ENCODE data around the gene DSCAML1.

Gene DSCAML1

DNA sequence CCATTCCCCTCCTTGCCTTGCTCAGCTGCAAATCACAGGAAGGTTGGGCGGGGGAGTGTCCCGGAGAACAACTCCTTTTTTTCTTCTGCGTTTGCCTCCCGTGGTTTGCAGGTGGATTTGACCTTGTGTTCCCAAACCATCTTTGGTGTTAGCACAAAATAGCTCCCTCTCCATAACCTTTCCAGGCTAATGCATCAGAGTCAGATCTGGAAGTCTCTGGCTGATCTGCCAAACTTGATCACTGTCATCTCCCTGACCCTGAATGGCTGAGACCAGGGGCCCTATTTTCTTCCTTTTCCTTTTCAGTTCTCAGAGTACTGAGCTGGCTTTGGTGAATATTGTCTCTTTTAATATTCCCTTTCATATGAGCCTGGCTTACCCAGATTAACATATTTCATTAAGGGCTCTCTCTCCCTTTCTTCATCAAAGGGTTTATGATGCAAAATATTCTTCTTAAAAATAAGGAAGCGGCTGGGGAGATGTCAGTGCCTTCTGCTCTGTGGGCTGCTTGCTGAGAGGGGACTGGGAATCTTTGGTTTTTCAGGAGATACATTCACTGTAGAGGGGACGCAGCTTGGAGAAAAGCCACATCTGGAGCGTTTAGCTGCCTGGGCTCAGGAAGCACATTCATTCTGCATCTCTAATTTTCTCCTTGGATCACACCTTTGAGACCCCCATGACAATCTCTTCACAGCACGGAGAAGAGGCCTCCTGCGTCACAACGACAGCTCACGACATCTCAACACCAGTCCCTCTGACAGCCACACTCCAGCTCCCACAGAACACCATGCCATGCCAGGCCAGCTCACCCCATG is 321.1 kb downstream of the DSCAML1 start:
- Histone ChIP-seq H3K4ac (ENCODE audit: low read length) (no peak overlapping the region), H2BK15ac (ENCODE audit: low read length) (no peak overlapping the region), H2AK5ac (ENCODE audit: low read depth, low read length) (no peak overlapping the region), H2AFZ (ENCODE audit: low read length) (no peak overlapping the region), H3K9ac (ENCODE audit: low read depth, low read length, poor library complexity) (no peak overlapping the region), H2BK12ac (ENCODE audit: low read length) (no peak overlapping the region), H4K91ac (ENCODE audit: low read depth, low read length, poor library complexity) (no peak overlapping the region), H3K9me3 (replicated peaks in 1 of 2; ENCODE audit: control insufficient read depth in 2 of 2, insufficient read depth in 1 of 2, low read depth in 1 of 2, low read length in 2 of 2) (peaks cover 0 to 2% of the 10 kb centered on the region in 2 donors), H3K79me1 (ENCODE audit: low read depth, low read length) (no peaks in the 10 kb centered on the region), H4K8ac (ENCODE audit: low read depth, low read length) (no peak overlapping the region), H3K36me3 (replicated peaks in 1 of 2; ENCODE audit: control insufficient read depth in 2 of 2, insufficient read depth in 2 of 2, low read length in 2 of 2) (no peaks in the 10 kb centered on the region), H3K4me2 (ENCODE audit: insufficient read depth, low read length, poor library complexity, severe bottlenecking) (no peak overlapping the region), H2BK120ac (ENCODE audit: low read depth, low read length) (no peak overlapping the region), H3K4me3 (ENCODE audit: low read length in 2 of 2) (no peak overlapping the region), H3K23ac (ENCODE audit: low read depth, low read length, poor library complexity) (no peak overlapping the region), H3K4me1 (ENCODE audit: control insufficient read depth in 2 of 2, insufficient read depth in 1 of 2, low read depth in 1 of 2, low read length in 2 of 2) (peaks cover 0 to 2% of the 10 kb centered on the region in 2 donors), H3K14ac (ENCODE audit: low read length) (no peak overlapping the region), H3K27me3 (ENCODE audit: control insufficient read depth in 3 of 3, insufficient read depth in 3 of 3, low read depth in 1 of 3, low read length in 3 of 3) (peaks cover 0 to 21% (median 0%) of the 10 kb centered on the region in 3 experiments), H2BK5ac (ENCODE audit: low read length) (no peak overlapping the region), H3K18ac (ENCODE audit: low read length) (no peak overlapping the region), H3K27ac (replicated peaks; ENCODE audit: low read length) (no peak overlapping the region)
- WGBS, 2 donors (ENCODE audit: extremely low coverage in 2 of 2, insufficient read length in 2 of 2, insufficient replicate concordance in 1 of 2): no CpG with 5 or more reads among the region's 11 CpGs
- DNase-seq (ENCODE audit: low spot score): no peak

DNA sequence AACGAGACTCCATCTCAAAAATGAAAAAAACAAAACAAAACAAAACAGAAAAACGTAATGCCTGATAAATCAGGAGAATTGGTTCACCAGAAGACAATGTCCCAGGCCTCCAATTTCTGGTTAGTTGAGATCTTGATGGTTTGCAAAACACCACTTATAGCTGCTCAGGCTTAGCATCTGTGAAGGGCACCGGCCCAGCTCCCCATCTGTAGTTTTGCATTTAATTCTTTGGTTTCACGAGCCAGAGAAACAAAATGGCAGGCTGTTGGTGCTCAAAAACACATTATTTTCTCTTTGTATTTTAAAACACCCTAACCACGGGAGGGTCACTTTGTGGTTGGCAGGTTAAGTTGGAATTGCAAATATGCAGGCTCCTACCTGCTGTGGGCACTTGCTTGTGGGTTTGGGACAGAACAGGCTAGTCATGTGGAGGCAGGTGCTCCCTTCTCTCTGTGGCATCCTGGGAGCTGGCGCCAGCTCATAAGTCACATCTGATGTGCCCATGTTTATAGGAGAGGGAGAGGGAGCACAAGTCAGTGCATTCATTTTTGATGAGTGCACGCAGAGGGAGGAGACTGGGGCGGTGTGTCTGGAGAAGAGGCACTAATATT is 323.4 kb downstream of the DSCAML1 start:
- WGBS, 2 donors (ENCODE audit: extremely low coverage in 2 of 2, insufficient read length in 2 of 2, insufficient replicate concordance in 1 of 2): no CpG with 5 or more reads among the region's 8 CpGs
- Histone ChIP-seq H3K18ac (ENCODE audit: low read length) (no peak overlapping the region), H3K27ac (replicated peaks; ENCODE audit: low read length) (no peak overlapping the region), H3K4me2 (ENCODE audit: insufficient read depth, low read length, poor library complexity, severe bottlenecking) (no peak overlapping the region), H3K79me1 (ENCODE audit: low read depth, low read length) (no peaks in the 10 kb centered on the region), H3K36me3 (replicated peaks in 1 of 2; ENCODE audit: control insufficient read depth in 2 of 2, insufficient read depth in 2 of 2, low read length in 2 of 2) (no peaks in the 10 kb centered on the region), H4K8ac (ENCODE audit: low read depth, low read length) (no peak overlapping the region), H3K4me3 (ENCODE audit: low read length in 2 of 2) (no peak overlapping the region), H3K4me1 (ENCODE audit: control insufficient read depth in 2 of 2, insufficient read depth in 1 of 2, low read depth in 1 of 2, low read length in 2 of 2) (peaks cover 0 to 1% of the 10 kb centered on the region in 2 donors), H4K91ac (ENCODE audit: low read depth, low read length, poor library complexity) (no peak overlapping the region), H2BK12ac (ENCODE audit: low read length) (no peak overlapping the region), H3K14ac (ENCODE audit: low read length) (no peak overlapping the region), H2BK120ac (ENCODE audit: low read depth, low read length) (no peak overlapping the region), H2BK15ac (ENCODE audit: low read length) (no peak overlapping the region), H3K9ac (ENCODE audit: low read depth, low read length, poor library complexity) (no peak overlapping the region), H3K23ac (ENCODE audit: low read depth, low read length, poor library complexity) (no peak overlapping the region), H3K9me3 (replicated peaks in 1 of 2; ENCODE audit: control insufficient read depth in 2 of 2, insufficient read depth in 1 of 2, low read depth in 1 of 2, low read length in 2 of 2) (peaks cover 0 to 2% of the 10 kb centered on the region in 2 donors), H2AFZ (ENCODE audit: low read length) (no peak overlapping the region), H2BK5ac (ENCODE audit: low read length) (no peak overlapping the region), H3K4ac (ENCODE audit: low read length) (no peak overlapping the region), H2AK5ac (ENCODE audit: low read depth, low read length) (no peak overlapping the region), H3K27me3 (ENCODE audit: control insufficient read depth in 3 of 3, insufficient read depth in 3 of 3, low read depth in 1 of 3, low read length in 3 of 3) (peaks cover 0 to 21% (median 0%) of the 10 kb centered on the region in 3 experiments)
- no peak for DNase-seq (ENCODE audit: low spot score)

DNA sequence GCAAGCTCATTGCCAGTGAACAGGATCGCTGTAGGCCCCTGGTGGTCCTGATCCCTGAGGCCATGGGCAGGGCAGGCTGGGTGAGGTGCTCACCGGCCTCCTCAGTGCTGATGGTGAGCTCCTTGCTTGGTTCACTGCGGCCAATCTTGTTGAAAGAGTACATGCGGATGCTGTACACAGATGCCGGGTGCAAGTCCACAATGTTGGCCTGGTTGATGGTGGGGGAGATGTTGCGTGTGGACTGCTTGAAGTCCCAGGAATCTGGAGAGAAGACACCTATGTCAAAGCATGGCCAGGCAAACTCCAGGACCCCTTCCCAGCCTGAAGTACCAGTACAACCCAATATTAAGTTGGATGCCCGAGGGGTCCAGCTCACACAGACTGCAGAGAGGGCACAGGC is 325.2 kb downstream of the DSCAML1 start:
- Histone ChIP-seq H2AK5ac (ENCODE audit: low read depth, low read length) (peak overlapping the region; percentile 47), H3K79me1 (ENCODE audit: low read depth, low read length) (no peaks in the 10 kb centered on the region), H2BK12ac (ENCODE audit: low read length) (no peak overlapping the region), H2BK120ac (ENCODE audit: low read depth, low read length) (no peak overlapping the region), H3K4me3 (ENCODE audit: low read length in 2 of 2) (no peak overlapping the region), H4K8ac (ENCODE audit: low read depth, low read length) (no peak overlapping the region), H3K23ac (ENCODE audit: low read depth, low read length, poor library complexity) (peak overlapping the region; percentile 67), H2BK15ac (ENCODE audit: low read length) (no peak overlapping the region), H3K9ac (ENCODE audit: low read depth, low read length, poor library complexity) (no peak overlapping the region), H4K91ac (ENCODE audit: low read depth, low read length, poor library complexity) (no peak overlapping the region), H2BK5ac (ENCODE audit: low read length) (no peak overlapping the region), H3K4me1 (ENCODE audit: control insufficient read depth in 2 of 2, insufficient read depth in 1 of 2, low read depth in 1 of 2, low read length in 2 of 2) (no peaks in the 10 kb centered on the region), H3K18ac (ENCODE audit: low read length) (peak overlapping the region; percentile 18), H3K27me3 (ENCODE audit: control insufficient read depth in 3 of 3, insufficient read depth in 3 of 3, low read depth in 1 of 3, low read length in 3 of 3) (peaks cover 0 to 21% (median 0%) of the 10 kb centered on the region in 3 experiments), H3K9me3 (replicated peaks in 1 of 2; ENCODE audit: control insufficient read depth in 2 of 2, insufficient read depth in 1 of 2, low read depth in 1 of 2, low read length in 2 of 2) (no peaks in the 10 kb centered on the region), H2AFZ (ENCODE audit: low read length) (no peak overlapping the region), H3K4me2 (ENCODE audit: insufficient read depth, low read length, poor library complexity, severe bottlenecking) (no peak overlapping the region), H3K14ac (ENCODE audit: low read length) (no peak overlapping the region), H3K4ac (ENCODE audit: low read length) (no peak overlapping the region), H3K36me3 (replicated peaks in 1 of 2; ENCODE audit: control insufficient read depth in 2 of 2, insufficient read depth in 2 of 2, low read length in 2 of 2) (no peaks in the 10 kb centered on the region), H3K27ac (replicated peaks; ENCODE audit: low read length) (no peak overlapping the region)
- DNase-seq (ENCODE audit: low spot score): no peak
- WGBS, 2 donors (ENCODE audit: extremely low coverage in 2 of 2, insufficient read length in 2 of 2, insufficient replicate concordance in 1 of 2): no CpG with 5 or more reads among the region's 7 CpGs

DNA sequence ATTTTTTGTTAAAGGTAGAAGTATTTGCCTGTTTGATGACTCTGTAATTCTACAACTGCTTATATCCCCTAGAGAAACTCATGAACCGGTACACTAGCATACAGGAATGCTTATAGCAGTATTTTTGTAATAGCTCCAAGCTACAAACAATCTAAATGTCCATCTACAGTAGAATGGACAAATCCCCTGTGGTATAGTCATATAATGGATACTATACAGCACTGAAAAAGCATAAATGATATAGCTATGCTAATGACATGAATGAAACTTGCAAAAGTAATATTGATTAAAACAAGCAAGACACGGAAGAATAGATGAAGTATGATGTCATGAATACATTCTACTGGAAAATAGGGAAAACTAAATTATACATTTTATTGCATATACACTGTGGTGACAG is 326.4 kb downstream of the DSCAML1 start:
- Histone ChIP-seq H3K27ac (replicated peaks; ENCODE audit: low read length) (no peak overlapping the region), H3K4ac (ENCODE audit: low read length) (no peak overlapping the region), H2BK120ac (ENCODE audit: low read depth, low read length) (no peak overlapping the region), H3K4me1 (ENCODE audit: control insufficient read depth in 2 of 2, insufficient read depth in 1 of 2, low read depth in 1 of 2, low read length in 2 of 2) (no peaks in the 10 kb centered on the region), H3K4me3 (ENCODE audit: low read length in 2 of 2) (no peak overlapping the region), H3K9me3 (replicated peaks in 1 of 2; ENCODE audit: control insufficient read depth in 2 of 2, insufficient read depth in 1 of 2, low read depth in 1 of 2, low read length in 2 of 2) (no peaks in the 10 kb centered on the region), H2BK15ac (ENCODE audit: low read length) (no peak overlapping the region), H2BK5ac (ENCODE audit: low read length) (no peak overlapping the region), H3K18ac (ENCODE audit: low read length) (no peak overlapping the region), H3K36me3 (replicated peaks in 1 of 2; ENCODE audit: control insufficient read depth in 2 of 2, insufficient read depth in 2 of 2, low read length in 2 of 2) (no peaks in the 10 kb centered on the region), H3K27me3 (ENCODE audit: control insufficient read depth in 3 of 3, insufficient read depth in 3 of 3, low read depth in 1 of 3, low read length in 3 of 3) (peaks cover 0 to 21% (median 0%) of the 10 kb centered on the region in 3 experiments), H4K8ac (ENCODE audit: low read depth, low read length) (no peak overlapping the region), H3K4me2 (ENCODE audit: insufficient read depth, low read length, poor library complexity, severe bottlenecking) (no peak overlapping the region), H2AFZ (ENCODE audit: low read length) (no peak overlapping the region), H3K9ac (ENCODE audit: low read depth, low read length, poor library complexity) (no peak overlapping the region), H3K14ac (ENCODE audit: low read length) (no peak overlapping the region), H3K79me1 (ENCODE audit: low read depth, low read length) (no peaks in the 10 kb centered on the region), H3K23ac (ENCODE audit: low read depth, low read length, poor library complexity) (no peak overlapping the region), H2BK12ac (ENCODE audit: low read length) (no peak overlapping the region), H4K91ac (ENCODE audit: low read depth, low read length, poor library complexity) (no peak overlapping the region), H2AK5ac (ENCODE audit: low read depth, low read length) (no peak overlapping the region)
- no peak for DNase-seq (ENCODE audit: low spot score)
- WGBS, 2 donors (ENCODE audit: extremely low coverage in 2 of 2, insufficient read length in 2 of 2, insufficient replicate concordance in 1 of 2): no CpG with 5 or more reads among the region's 2 CpGs
